Naive thymus-derived CD4-positive, alpha-beta T cell (primary cell): ENCODE measurements around the gene OR6A2. TPM values are rescaled to one million over a fixed set of nuclear protein-coding genes. Genes with fewer than 3 reads are reported as not detected.
A peak's percentile ranks its signal among the peaks of the same experiment; 100 is the strongest.

ENCODE experiments used
- ATAC-seq: fragments of 150-1000 bp; cut with Tn5 transposase; 2 replicates; pipeline ENCODE4 v1.10.0; 2021; ENCODE audit warnings: mild to moderate bottlenecking, moderate library complexity
- CTCF ChIA-PET: fragments of 350-600 bp; sonication (Branson Sonifier 250); formaldehyde crosslinking; loops from one replicate; lab custom pipeline; 2021; ENCODE audit warnings: antibody characterized with exemption; lab: Charles Lee
- POLR2A ChIA-PET: fragments of 350-600 bp; sonication (Branson Sonifier 250); formaldehyde crosslinking; loops from one replicate; lab custom pipeline; 2021; ENCODE audit warnings: antibody characterized with exemption, inconsistent platforms; lab: Charles Lee
- DNase-seq, 9 donors: peaks; one replicate each; pipeline versions ENCODE4 v3.0.0 to v3.0.0-alpha.2; 2020 to 2022; ENCODE audit warnings: mixed read lengths in 1 of 9
- H3K27ac ChIP-seq: one replicate; pipeline ENCODE4 v1.7.0; 2013; ENCODE audit warnings: mild to moderate bottlenecking, low read depth, low read length, moderate library complexity
- H3K27me3 ChIP-seq, 2 donors: one replicate each; pipeline ENCODE4 v1.7.0; 2013; ENCODE audit warnings: low read length in 2 of 2, mild to moderate bottlenecking in 2 of 2, moderate library complexity in 2 of 2; ENCODE audit not compliant: control insufficient read depth in 2 of 2, insufficient read depth in 2 of 2
- H3K36me3 ChIP-seq, 3 experiments: 1 replicate in 2 of 3; 2 replicates in 1 of 3; pipeline ENCODE4 v1.7.0; 2013; ENCODE audit warnings: low read length in 3 of 3, mild to moderate bottlenecking in 3 of 3, moderate library complexity in 1 of 3; ENCODE audit not compliant: insufficient read depth in 3 of 3, control insufficient read depth in 2 of 3
- H3K4me1 ChIP-seq, 2 donors: one replicate each; pipeline ENCODE4 v1.7.0; 2013; ENCODE audit warnings: low read length in 2 of 2, mild to moderate bottlenecking in 2 of 2, moderate library complexity in 1 of 2; ENCODE audit not compliant: control insufficient read depth in 2 of 2, insufficient read depth in 2 of 2
- H3K4me3 ChIP-seq: 2 replicates; pipeline ENCODE4 v1.7.0; 2013; ENCODE audit warnings: mild to moderate bottlenecking, low read length
- H3K9me3 ChIP-seq, 3 experiments: 1 replicate in 2 of 3; 2 replicates in 1 of 3; pipeline ENCODE4 v1.7.0; 2013; ENCODE audit warnings: low read length in 3 of 3; ENCODE audit not compliant: control insufficient read depth in 2 of 3
- H3K27ac Mint-ChIP-seq, 9 donors: one replicate each; pipeline ENCODE4 v1.8.0; 2020 to 2022; ENCODE audit warnings: mixed read lengths in 9 of 9, mild to moderate bottlenecking in 8 of 9, moderate library complexity in 5 of 9, inconsistent platforms in 2 of 9
- H3K27me3 Mint-ChIP-seq, 5 donors: one replicate each; pipeline ENCODE4 v1.8.0; 2021 to 2022; ENCODE audit warnings: mixed read lengths in 5 of 5, mild to moderate bottlenecking in 1 of 5
- H3K36me3 Mint-ChIP-seq, 5 donors: one replicate each; pipeline ENCODE4 v1.8.0; 2020 to 2022; ENCODE audit warnings: mixed read lengths in 5 of 5, mild to moderate bottlenecking in 3 of 5, inconsistent platforms in 1 of 5
- H3K4me1 Mint-ChIP-seq, 7 donors: one replicate each; pipeline ENCODE4 v1.8.0; 2020 to 2022; ENCODE audit warnings: mixed read lengths in 7 of 7, mild to moderate bottlenecking in 3 of 7, inconsistent platforms in 1 of 7
- H3K4me3 Mint-ChIP-seq, 10 donors: one replicate each; pipeline ENCODE4 v1.8.0; 2020 to 2022; ENCODE audit warnings: mild to moderate bottlenecking in 10 of 10, mixed read lengths in 10 of 10, moderate library complexity in 6 of 10, inconsistent platforms in 2 of 10
- H3K9me3 Mint-ChIP-seq, 11 donors: one replicate each; pipeline ENCODE4 v1.8.0; 2020 to 2022; ENCODE audit warnings: mixed read lengths in 11 of 11, mild to moderate bottlenecking in 4 of 11, inconsistent platforms in 1 of 11, moderate library complexity in 1 of 11
- intact Hi-C, 2 donors: fragments of 100-400 bp; cut with micrococcal nuclease; formaldehyde crosslinking; loops; one replicate each; pipeline ENCODE4 v1.15.1; 2023
- polyA plus RNA-seq, 2 donors: library from polyadenylated mRNA; unstranded; fragments of 300-500 nt; fragmentation: Illumina TruSeq; gene quantifications; one replicate each; pipeline ENCODE4 v1.2.3, GENCODE V29; 2021
- total RNA-seq, 6 experiments: library from RNA in 5 of 6; stranded (reverse) in 5 of 6; gene quantifications; 1 replicate in 5 of 6; 2 replicates in 1 of 6; pipeline ENCODE4 v1.2.3 and lab custom pipeline; 2021 to 2026

The OR6A2 gene
- total and polyA plus RNA-seq, 7 experiments from 2014 or later: 0.34 TPM; not detected in 6

DNA sequence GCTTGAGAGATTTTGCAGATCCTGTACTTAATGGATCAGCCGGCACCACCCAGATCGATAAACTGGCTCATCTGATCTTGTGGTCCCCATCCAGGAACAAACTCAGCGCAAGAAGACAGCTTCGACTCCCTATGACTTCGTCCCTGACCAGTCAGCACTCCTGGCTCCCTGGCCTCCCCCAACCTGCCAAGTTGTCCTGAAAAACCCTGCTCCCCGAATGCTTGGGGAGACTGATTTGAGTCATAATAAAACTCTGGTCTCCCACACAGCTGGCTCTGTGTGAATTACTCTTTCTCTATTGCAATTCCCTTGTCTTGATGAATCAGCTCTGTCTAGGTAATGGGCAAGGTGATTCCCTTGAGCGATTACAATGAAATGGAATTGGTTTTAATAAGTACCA, 57.2 kb downstream of the OR6A2 start:
- POLR2A ChIA-PET: interaction anchor here (0.6 to 10.0 kb wide), 3 partner anchors 9 to 36 kb away, joined by 3 to 76 read pairs (median 4); no protein-coding TSS in a partner anchor
- H3K27ac Mint-ChIP-seq: peak overlapping the region in 3 of 9 donors; percentile 62 to 96 (median 89)

More for the DNA sequence above, 57.2 kb downstream of the OR6A2 start:
- DNase-seq (peak in 1 of 9 donors; percentile 56), ATAC-seq (no peak)
- no peak overlapping the region for H3K4me3 Mint-ChIP-seq
- peaks cover 7 to 30% (median 29%) of the 10 kb centered on the region in 5 donors for H3K36me3 Mint-ChIP-seq
- CTCF ChIA-PET: interaction anchor here (0.8 to 17.2 kb wide), 3 partner anchors 10 to 40 kb away, joined by 3 to 425 read pairs (median 3); no protein-coding TSS in a partner anchor
- intact Hi-C loops: loop anchor here (10.0 kb wide), 2 partner anchors 327 to 1057 kb away; partner anchors contain the start of genes APBB1 (in 1 of the 2), TRIM22 (in 1 of the 2) and TRIM5 (in 1 of the 2)
- no peaks in the 10 kb centered on the region for H3K27me3 Mint-ChIP-seq
- Histone ChIP-seq H3K27me3 (no peaks in the 10 kb centered on the region), H3K4me1 (peaks cover 36 to 39% of the 10 kb centered on the region in 2 donors), H3K4me3 (peak overlapping the region; percentile 80), H3K9me3 (no peaks in the 10 kb centered on the region), H3K36me3 (peaks cover 0 to 5% (median 0%) of the 10 kb centered on the region in 3 experiments), H3K27ac (peak overlapping the region; percentile 85)
- no peaks in the 10 kb centered on the region for H3K9me3 Mint-ChIP-seq
- H3K4me1 Mint-ChIP-seq: peaks cover 45 to 59% (median 49%) of the 10 kb centered on the region in 7 donors

Other genes starting within 250 kb of the OR6A2 start
- gene RRP8, start 196.1 kb downstream of the OR6A2 start, total RNA-seq: 10 to 100 TPM; 21.4 to 37.9 (median 27.9) TPM
- 10 to 100 TPM; 17.2 to 29.1 TPM for gene RRP8, start 196.1 kb downstream of the OR6A2 start, polyA plus RNA-seq
- 100 to 1,000 TPM in 1 of 5 experiments, 10 to 100 TPM in 4; 34.4 to 165 (median 89.6) TPM for gene ILK, start 195.9 kb downstream of the OR6A2 start, total RNA-seq
- gene ILK, start 195.9 kb downstream of the OR6A2 start, polyA plus RNA-seq: 10 to 100 TPM; 67.8 to 79.7 TPM
- 100 to 1,000 TPM; 116 to 135 (median 128) TPM for gene TAF10, start 187.5 kb downstream of the OR6A2 start, total RNA-seq
- 100 to 1,000 TPM; 210 to 247 TPM for gene TAF10, start 187.5 kb downstream of the OR6A2 start, polyA plus RNA-seq
- gene TPP1, start 180.3 kb downstream of the OR6A2 start, total RNA-seq: 100 to 1,000 TPM in 3 of 5 experiments, 10 to 100 TPM in 2; 49.9 to 160 (median 134) TPM
- gene TPP1, start 180.3 kb downstream of the OR6A2 start, polyA plus RNA-seq: 100 to 1,000 TPM in 1 of 2 donors, 10 to 100 TPM in 1; 91.6 to 116 TPM
- gene DCHS1, start 143.9 kb downstream of the OR6A2 start, total RNA-seq: 10 to 100 TPM in 3 of 5 experiments, 1 to 10 TPM in 1, under 1 TPM in 1; 0.48 to 12.5 (median 10.9) TPM
- gene DCHS1, start 143.9 kb downstream of the OR6A2 start, polyA plus RNA-seq: 1 to 10 TPM; 2.7 to 4.8 TPM
- 10 to 100 TPM in 4 of 5 experiments, 1 to 10 TPM in 1; 10.0 to 70.3 (median 26.4) TPM for gene MRPL17, start 116.3 kb downstream of the OR6A2 start, total RNA-seq
- 10 to 100 TPM; 21.6 to 33.4 TPM for gene MRPL17, start 116.3 kb downstream of the OR6A2 start, polyA plus RNA-seq
- under 1 TPM in 1 of 5 experiments, not detected in 4; 0.15 TPM for gene OR2AG2, start 27.7 kb downstream of the OR6A2 start, total RNA-seq
- not detected for gene OR2AG2, start 27.7 kb downstream of the OR6A2 start, polyA plus RNA-seq
- not detected for gene OR2AG1, start 16.7 kb downstream of the OR6A2 start, total RNA-seq
- not detected for gene OR2AG1, start 16.7 kb downstream of the OR6A2 start, polyA plus RNA-seq
- not detected for gene OR10A5, start 46.0 kb upstream of the OR6A2 start, total RNA-seq
- gene OR10A5, start 46.0 kb upstream of the OR6A2 start, polyA plus RNA-seq: not detected
- gene OR10A2, start 63.4 kb upstream of the OR6A2 start, total RNA-seq: under 1 TPM in 1 of 5 experiments, not detected in 4; 0.05 TPM
- not detected for gene OR10A2, start 63.4 kb upstream of the OR6A2 start, polyA plus RNA-seq
- gene OR10A4, start 76.9 kb upstream of the OR6A2 start, total RNA-seq: not detected
- not detected for gene OR10A4, start 76.9 kb upstream of the OR6A2 start, polyA plus RNA-seq
- gene OR2D2, start 92.8 kb upstream of the OR6A2 start, total RNA-seq: under 1 TPM in 1 of 5 experiments, not detected in 4; 0.27 TPM
- gene OR2D2, start 92.8 kb upstream of the OR6A2 start, polyA plus RNA-seq: not detected
- not detected for gene OR2D3, start 121.3 kb upstream of the OR6A2 start, total RNA-seq
- not detected for gene OR2D3, start 121.3 kb upstream of the OR6A2 start, polyA plus RNA-seq
- gene ZNF215, start 126.7 kb upstream of the OR6A2 start, total RNA-seq: 1 to 10 TPM in 1 of 5 experiments, under 1 TPM in 3, not detected in 1; 0.35 to 2.4 (median 0.55) TPM
- under 1 TPM in 1 of 2 donors, not detected in 1; 0.43 TPM for gene ZNF215, start 126.7 kb upstream of the OR6A2 start, polyA plus RNA-seq
- gene ZNF214, start 220.7 kb upstream of the OR6A2 start, total RNA-seq: not detected
- gene ZNF214, start 220.7 kb upstream of the OR6A2 start, polyA plus RNA-seq: not detected
- gene NLRP14, start 220.8 kb upstream of the OR6A2 start, total RNA-seq: under 1 TPM in 2 of 5 experiments, not detected in 3; 0.17 TPM
- gene NLRP14, start 220.8 kb upstream of the OR6A2 start, polyA plus RNA-seq: not detected